NCI-H748 (cell line): ENCODE measurements around the gene ESRRG.
A peak's percentile ranks its signal among the peaks of the same experiment; 100 is the strongest.
"Not testable (repeated sequence)": the region's sequence is repeated elsewhere in the genome, so short reads cannot be mapped to it uniquely, and the experiment has no call there.

Experiments
- DNase-seq: peaks from one replicate; lab custom pipeline; 2025; ENCODE audit not compliant: unreplicated experiment; lab: John Stamatoyannopoulos, UW

The ESRRG gene

DNA sequence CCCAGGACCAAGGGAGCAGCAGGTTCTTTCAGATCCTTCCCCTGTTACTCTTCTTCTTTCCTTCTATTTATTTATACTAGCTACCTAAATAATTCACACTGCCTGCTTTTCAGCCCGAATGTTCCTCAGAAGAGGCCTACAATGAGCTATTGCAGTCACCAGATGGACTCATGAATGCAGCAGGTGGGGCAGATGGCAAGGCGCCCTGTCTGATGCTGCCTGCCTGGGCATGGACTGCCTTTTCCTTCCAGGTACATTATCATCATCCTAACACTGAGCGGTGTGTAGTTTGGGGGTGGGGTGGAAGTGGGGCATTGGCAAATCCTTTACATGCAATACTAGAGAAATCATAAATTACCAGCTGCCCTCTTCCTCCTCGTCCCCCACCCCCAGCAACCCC, 17.6 kb downstream of the ESRRG start:
- peak; percentile 76 for DNase-seq

- not testable (repeated sequence) for DNase-seq
Observed at GRCh38 chr1:216704065-216704464, 19.2 kb downstream of the ESRRG start.

DNA sequence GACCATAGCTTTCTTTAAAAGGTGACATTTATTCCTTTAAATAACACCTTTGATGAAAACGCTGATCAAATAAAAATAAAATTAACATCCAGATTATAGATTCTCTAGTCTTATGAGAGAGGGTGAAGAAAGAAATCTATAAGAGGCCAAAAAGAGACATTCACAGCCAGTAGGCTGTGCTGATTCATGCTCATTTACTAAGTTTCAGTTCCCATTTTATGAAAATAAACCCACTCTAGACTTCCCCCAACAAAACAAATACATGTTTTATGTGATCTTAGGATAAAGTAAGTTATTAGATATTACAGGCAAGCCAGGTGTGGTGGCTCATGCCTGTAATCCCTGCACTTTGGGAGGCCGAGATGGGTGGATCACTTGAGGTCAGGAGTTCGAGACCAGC, 21.1 kb downstream of the ESRRG start:
- DNase-seq, result no peak

- no peak for DNase-seq
Observed at GRCh38 chr1:216700779-216701178, 22.4 kb downstream of the ESRRG start.

DNA sequence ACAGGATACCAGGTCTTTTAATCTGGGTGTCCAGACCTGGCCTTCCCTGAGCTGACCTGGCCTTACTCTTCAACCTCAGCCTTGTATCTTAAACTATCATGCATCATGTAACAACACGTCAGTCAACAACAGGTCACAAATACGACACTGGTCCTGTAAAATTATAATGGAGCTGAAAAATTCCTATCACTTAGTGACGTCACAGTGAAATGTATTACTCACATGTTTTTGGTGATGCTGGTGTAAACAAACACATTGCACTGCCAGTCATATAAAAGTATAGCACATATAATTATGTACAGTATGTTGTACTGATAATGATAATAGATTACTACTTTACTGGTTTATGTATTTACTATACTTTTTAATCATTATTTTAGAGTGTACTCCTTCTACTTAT, 31.5 kb downstream of the ESRRG start:
- DNase-seq, result no peak

DNA sequence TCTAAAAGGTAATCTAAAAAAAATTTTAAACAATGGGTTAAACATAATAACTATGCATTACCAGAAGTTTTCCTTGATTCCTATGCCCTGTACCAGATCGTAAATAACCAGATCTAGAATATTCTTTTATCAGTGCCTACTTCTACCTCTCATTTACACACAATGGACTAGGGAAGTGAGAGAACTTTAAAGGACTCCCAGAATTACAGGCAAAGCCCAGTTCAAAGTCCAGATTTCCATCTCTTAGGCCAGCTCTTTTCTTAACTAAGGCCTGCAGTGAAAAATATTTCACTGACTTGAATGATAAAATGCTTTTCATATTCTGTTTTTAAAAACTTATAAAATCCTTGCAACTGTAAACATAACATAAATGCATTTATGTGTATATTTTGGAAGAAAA, 32.6 kb downstream of the ESRRG start:
- no peak for DNase-seq

DNA sequence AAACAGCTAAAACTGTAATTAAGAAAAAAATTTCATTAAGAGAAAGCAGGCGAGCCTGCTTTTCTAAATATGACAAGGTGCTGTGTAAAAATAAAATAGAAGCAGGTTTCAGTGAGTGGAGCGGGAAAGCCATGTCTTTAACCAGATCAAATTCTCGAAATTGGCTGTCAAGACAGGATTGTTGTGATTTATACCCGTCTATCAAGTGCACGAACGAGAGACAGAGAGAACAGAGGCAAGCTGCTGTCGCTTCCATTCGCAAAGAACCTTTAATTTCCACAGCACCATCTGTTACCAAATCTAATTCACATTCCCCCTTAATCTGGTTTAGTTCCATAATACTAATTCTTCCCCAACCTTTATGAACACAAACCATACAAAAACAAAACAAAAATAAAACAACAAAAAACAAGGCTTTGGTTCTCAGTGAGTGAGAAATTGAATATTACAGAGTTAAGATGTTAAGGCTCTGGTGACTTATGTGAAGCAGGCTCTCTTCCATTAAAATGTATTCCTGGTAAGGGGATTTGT, 35.0 kb downstream of the ESRRG start:
- DNase-seq, result no peak

- no peak for DNase-seq
Observed at GRCh38 chr1:216686860-216687766, 36.1 kb downstream of the ESRRG start.

DNA sequence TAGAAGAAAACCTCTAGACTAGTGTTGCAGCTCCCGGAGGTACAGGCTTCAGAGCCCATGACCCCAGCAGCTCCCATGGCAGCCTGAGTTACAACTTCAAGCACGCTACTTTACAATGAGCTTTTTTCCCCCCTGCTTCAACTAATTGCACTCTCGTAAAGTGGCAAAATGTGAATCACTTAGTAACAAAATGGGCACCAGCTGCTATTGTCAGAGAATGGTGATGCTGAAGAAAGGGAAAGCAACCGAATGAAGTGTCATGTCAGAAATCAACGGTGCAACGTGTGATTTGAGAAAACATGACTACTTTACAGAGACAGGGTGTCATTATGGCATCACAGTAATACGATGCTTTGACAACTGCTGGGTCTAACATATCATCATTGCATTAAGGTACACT, 40.5 kb downstream of the ESRRG start:
- DNase-seq, result peak; percentile 58

DNA sequence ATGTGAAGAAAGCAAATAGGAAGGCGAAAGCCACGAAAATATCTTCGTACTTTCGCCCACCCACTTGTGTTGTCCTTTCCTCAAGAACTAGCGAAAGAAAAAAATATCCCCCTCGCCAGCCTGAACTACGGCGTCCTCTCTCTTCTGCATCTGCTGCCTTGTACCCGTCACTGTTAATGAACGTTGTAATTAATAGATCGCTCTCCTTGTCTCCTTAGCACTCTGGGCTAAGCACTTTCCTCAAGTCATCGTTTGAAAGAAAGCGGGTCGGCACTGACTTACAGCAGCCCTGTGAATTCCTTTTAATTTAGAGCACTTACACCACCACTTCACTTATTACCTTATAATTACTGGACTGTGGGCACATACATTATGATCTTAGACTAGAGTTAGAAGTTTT, 44.1 kb downstream of the ESRRG start:
- no peak for DNase-seq

GRCh38 chr1:216670118-216670883, 52.9 kb downstream of the ESRRG start:
- DNase-seq, result no peak

DNA sequence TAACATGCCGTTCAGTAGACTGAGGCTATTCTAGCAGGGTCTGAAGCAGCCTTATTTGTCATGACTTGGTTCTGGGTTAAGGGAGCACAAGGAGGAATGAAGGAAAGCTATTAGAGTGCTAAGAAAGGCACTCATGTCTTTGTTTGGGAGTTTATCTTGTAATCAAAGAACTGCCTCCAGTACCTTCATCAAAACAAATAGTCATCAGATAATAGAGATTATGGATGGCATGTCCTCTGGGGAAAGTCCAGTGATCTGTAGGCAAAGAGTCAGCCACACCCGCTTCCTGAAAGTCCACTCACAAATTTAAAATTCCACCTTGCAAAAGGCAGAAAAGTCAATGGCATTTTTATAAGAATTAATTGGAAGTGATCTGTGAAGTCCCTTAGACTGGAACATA, 56.8 kb downstream of the ESRRG start:
- no peak for DNase-seq

DNA sequence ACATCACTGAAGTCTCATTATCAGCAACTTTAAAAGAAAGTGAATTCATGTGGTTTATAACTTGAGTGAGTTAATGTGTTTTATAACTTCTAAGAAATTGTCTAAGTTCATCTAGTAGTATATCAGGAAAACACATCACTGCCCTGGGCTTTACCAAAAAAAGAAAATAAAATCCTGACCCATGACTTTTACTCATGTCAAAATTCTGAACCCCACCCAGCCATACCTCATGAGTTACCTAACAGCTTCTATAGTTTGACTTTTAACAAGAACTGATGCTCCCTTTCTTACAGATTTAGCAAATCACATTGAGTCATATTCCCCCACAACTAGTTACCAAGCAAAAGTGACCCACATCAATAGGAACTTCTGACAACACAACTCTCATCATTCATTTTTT, 57.4 kb downstream of the ESRRG start:
- no peak for DNase-seq

DNA sequence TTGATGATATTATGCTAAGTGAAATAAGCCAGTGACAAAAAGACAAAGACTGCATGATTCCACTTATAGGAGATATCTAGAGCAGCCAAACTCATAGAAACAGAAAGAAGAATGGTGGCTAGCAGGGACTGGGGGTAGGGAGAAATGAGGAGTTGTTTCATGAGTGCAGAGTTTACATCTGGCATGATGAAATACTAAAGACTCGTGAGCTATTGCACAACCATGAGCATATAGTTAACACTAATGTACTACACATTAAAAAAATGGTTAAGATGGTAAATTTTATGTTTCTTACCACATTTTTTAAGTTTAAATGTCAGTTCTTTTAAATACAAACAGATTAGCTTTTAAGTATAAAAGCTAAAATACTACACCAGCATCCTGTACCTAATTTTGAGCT, 57.8 kb downstream of the ESRRG start:
- no peak for DNase-seq

- DNase-seq, result no peak
Observed at GRCh38 chr1:216662681-216663080, 60.5 kb downstream of the ESRRG start.

- DNase-seq, result no peak
Observed at GRCh38 chr1:216660561-216660960, 62.7 kb downstream of the ESRRG start.

DNA sequence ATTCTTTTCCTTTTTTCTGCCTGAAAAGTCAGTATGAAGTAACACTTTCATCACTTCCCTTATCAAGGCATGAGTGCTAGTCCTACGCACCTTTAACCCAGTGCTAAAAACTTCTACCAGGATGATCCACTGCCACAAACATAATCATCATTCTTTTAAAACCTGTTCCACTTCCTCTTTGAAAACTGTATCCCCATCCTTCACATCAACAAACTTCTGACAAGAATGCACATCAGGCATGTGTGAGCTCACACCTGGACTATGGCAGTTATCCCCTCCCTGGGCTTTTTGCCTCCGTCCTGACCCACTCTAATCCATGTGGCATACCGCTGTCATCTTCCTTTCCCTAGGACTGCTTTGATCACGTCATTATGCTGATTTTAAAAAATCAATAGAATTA, 70.2 kb downstream of the ESRRG start:
- DNase-seq, result no peak

GRCh38 chr1:216651826-216652418, 71.3 kb downstream of the ESRRG start:
- no peak for DNase-seq

DNA sequence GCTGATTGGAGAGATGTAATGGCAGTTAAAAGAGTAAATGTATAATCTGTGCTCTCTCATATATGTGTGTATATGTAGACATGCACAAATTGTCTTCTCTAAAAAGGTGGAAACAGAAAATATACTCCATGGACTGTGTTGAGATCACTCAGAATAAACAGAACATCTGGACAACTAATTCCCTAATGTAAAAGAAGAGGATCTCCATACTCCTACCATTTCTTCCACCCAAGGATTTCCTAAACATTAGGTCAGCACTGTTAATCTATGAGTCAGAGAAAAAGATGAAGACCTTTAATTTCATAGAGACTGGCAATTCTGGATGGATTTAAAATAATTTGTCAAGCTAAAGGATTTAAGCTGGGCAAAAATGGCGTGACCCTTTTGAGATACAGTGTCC, 80.1 kb downstream of the ESRRG start:
- DNase-seq, result no peak

DNA sequence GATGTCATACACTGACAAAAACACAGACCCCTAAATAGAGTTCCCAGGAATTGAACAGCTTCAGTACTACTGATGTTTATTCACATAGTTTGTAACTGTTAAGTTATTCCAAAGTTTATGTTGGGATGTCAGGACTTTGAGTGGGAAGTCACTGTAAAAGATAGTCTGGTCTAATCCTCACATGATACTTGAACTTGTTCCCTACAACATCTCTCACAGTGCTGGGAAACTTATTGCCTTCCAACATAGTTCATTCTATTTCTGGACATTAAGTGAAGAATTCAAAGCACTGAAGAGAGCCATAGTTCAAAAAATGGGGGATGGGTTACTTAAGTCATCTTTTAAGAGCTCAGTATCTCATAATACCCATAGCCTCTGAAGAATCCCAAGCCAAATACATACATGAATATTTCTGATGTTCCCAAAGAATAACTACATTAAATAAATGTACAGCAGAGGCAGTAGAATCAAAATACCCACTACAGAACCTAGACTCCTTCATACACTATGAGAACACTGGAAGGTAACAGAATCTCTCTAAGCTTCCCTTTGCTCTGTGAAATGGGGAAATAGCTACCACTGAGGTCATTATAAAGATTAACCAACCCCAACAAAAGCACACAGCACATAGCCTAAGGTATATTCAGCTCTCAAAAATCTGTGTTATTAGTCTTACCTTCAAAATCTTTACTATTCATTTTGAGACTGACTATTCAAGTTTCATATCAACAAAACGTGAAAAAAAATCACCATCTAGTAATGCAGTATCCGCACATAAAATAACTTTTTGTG, 81.4 kb downstream of the ESRRG start:
- no peak for DNase-seq

GRCh38 chr1:216640100-216640499, 83.1 kb downstream of the ESRRG start:
- no peak for DNase-seq
